GM12801 (cell line): ENCODE results near the gene C10orf71.

Experiments used
- TF ChIP-seq, protein P1 (sequence below): IDR thresholded peaks from one replicate; pipeline ENCODE4 v1.5.1; 2011; ENCODE audit warnings: control low read depth; ENCODE audit not compliant: insufficient read length; ENCODE audit errors: extremely low read depth

The C10orf71 gene

DNA sequence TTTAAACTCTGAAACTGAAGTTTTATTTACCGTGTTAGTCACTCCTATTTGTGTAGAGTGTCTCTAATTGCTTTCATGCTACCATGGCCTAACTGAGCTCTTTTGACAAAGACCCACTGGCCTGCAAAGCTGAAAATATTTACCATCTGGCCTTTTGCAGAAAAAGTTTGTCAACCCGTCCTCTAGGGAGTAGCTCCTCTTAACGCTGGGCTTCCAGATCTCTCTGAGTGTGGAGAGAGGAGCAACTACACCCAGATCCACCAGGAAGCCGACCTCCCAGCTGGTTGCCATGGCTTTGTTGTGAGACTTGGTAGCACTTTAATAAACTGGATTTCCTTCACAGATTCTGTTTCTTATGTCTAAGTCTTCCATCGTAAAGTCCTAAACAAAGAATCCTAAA lies 4.2 kb upstream of the C10orf71 start:
- TF ChIP-seq, protein P1, sequence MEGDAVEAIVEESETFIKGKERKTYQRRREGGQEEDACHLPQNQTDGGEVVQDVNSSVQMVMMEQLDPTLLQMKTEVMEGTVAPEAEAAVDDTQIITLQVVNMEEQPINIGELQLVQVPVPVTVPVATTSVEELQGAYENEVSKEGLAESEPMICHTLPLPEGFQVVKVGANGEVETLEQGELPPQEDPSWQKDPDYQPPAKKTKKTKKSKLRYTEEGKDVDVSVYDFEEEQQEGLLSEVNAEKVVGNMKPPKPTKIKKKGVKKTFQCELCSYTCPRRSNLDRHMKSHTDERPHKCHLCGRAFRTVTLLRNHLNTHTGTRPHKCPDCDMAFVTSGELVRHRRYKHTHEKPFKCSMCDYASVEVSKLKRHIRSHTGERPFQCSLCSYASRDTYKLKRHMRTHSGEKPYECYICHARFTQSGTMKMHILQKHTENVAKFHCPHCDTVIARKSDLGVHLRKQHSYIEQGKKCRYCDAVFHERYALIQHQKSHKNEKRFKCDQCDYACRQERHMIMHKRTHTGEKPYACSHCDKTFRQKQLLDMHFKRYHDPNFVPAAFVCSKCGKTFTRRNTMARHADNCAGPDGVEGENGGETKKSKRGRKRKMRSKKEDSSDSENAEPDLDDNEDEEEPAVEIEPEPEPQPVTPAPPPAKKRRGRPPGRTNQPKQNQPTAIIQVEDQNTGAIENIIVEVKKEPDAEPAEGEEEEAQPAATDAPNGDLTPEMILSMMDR, result no peak

GRCh38 chr10:49295297-49295696 lies 3.7 kb upstream of the C10orf71 start:
- TF ChIP-seq, protein P1, result no peak

GRCh38 chr10:49296382-49296781 lies 2.6 kb upstream of the C10orf71 start:
- TF ChIP-seq, protein P1, result no peak

- TF ChIP-seq, protein P1, result no peak
Measured at GRCh38 chr10:49296836-49297235, 2.1 kb upstream of the C10orf71 start.

GRCh38 chr10:49297818-49298670 lies 926 bp upstream of the C10orf71 start:
- TF ChIP-seq, protein P1, result no peak

GRCh38 chr10:49298671-49298982 lies 343 bp upstream of the C10orf71 start:
- TF ChIP-seq, protein P1, result no peak

DNA sequence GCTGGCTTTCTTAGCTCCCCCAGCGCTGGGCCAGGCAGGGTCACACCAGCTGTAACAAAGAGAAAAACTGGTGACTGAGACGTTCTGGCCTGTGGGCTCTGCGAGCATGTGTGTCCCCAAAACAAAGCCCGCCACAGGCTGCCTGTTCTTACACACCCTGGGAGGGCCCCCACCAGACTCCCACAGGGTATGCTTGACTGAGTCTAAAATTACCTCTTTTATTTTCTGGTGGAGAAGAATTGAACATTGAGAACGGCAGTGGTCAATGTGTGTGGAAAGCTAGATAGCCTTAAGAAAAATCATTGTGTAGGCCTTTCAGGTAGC lies 808 bp downstream of the C10orf71 start:
- TF ChIP-seq, protein P1, result no peak
